NCI-H2029 (cell line): Measurements from ENCODE around the gene ZSWIM8.
"Not testable (repeated sequence)": the region's sequence is repeated elsewhere in the genome, so short reads cannot be mapped to it uniquely, and the experiment has no call there.

ENCODE experiments used
- DNase-seq: peaks from one replicate; lab custom pipeline; 2025; lab: John Stamatoyannopoulos, UW

ZSWIM8 gene

GRCh38 chr10:73796035-73796434 lies 10.6 kb downstream of the ZSWIM8 start:
- not testable (repeated sequence) for DNase-seq

- DNase-seq: no peak
Measured at GRCh38 chr10:73796766-73797165, 11.4 kb downstream of the ZSWIM8 start.

- no peak for DNase-seq
Measured at GRCh38 chr10:73797324-73798025, 12.1 kb downstream of the ZSWIM8 start.

GRCh38 chr10:73798087-73798486 lies 12.7 kb downstream of the ZSWIM8 start:
- no peak for DNase-seq

- no peak for DNase-seq
Measured at GRCh38 chr10:73798927-73799560, 13.6 kb downstream of the ZSWIM8 start.

GRCh38 chr10:73799899-73800559 lies 14.6 kb downstream of the ZSWIM8 start:
- DNase-seq: no peak

GRCh38 chr10:73800560-73801252 lies 15.3 kb downstream of the ZSWIM8 start:
- DNase-seq: no peak

- DNase-seq: no peak
Measured at GRCh38 chr10:73801253-73801590, 15.8 kb downstream of the ZSWIM8 start.

- DNase-seq: no peak
Measured at GRCh38 chr10:73802276-73802991, 17.0 kb downstream of the ZSWIM8 start.

- DNase-seq: no peak
Measured at GRCh38 chr10:73803680-73804286, 18.4 kb downstream of the ZSWIM8 start.

GRCh38 chr10:73806176-73806950 lies 21.0 kb downstream of the ZSWIM8 start:
- no peak for DNase-seq

- DNase-seq: no peak
Measured at GRCh38 chr10:73807471-73807870, 22.1 kb downstream of the ZSWIM8 start.

- no peak for DNase-seq
Measured at GRCh38 chr10:73808021-73808815, 22.8 kb downstream of the ZSWIM8 start.

- no peak for DNase-seq
Measured at GRCh38 chr10:73809061-73809818, 23.8 kb downstream of the ZSWIM8 start.

- no peak for DNase-seq
Measured at GRCh38 chr10:73810358-73810734, 24.9 kb downstream of the ZSWIM8 start.

- DNase-seq: no peak
Measured at GRCh38 chr10:73810735-73811465, 25.5 kb downstream of the ZSWIM8 start.

GRCh38 chr10:73812657-73813056 lies 27.3 kb downstream of the ZSWIM8 start:
- no peak for DNase-seq

- DNase-seq: no peak
Measured at GRCh38 chr10:73813333-73813732, 27.9 kb downstream of the ZSWIM8 start.
